HG03521 (cell line): ENCODE measurements around the gene ZFP1.
"Not testable (repeated sequence)": the region's sequence is repeated elsewhere in the genome, so short reads cannot be mapped to it uniquely, and the experiment has no call there.

Experiments used
- ATAC-seq: cut with Tn5 transposase; IDR thresholded peaks from one replicate; pipeline ENCODE4 v1.9.1; 2021; ENCODE audit warnings: mild to moderate bottlenecking, moderate library complexity; ENCODE audit not compliant: unreplicated experiment

Gene ZFP1

DNA sequence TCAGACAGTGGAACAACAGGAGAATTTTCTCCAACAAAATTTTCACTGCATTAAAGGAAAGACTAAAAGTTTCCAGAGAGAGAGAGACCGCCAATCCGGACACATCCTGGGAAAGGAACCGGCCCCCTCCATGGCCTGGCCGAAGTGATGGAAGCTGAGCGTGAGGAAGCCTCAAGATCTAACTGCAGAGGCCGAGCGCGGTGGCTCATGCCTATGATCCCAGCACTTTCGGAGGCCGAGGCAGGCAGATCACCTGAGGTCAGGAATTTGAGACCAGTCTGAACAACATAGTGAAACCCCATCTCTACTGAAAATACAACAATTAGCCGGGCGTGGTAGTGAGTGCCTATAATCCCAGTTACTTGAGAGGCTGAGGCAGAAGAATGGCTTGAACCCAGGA lies 54.8 kb downstream of the ZFP1 start:
- no peak for ATAC-seq

DNA sequence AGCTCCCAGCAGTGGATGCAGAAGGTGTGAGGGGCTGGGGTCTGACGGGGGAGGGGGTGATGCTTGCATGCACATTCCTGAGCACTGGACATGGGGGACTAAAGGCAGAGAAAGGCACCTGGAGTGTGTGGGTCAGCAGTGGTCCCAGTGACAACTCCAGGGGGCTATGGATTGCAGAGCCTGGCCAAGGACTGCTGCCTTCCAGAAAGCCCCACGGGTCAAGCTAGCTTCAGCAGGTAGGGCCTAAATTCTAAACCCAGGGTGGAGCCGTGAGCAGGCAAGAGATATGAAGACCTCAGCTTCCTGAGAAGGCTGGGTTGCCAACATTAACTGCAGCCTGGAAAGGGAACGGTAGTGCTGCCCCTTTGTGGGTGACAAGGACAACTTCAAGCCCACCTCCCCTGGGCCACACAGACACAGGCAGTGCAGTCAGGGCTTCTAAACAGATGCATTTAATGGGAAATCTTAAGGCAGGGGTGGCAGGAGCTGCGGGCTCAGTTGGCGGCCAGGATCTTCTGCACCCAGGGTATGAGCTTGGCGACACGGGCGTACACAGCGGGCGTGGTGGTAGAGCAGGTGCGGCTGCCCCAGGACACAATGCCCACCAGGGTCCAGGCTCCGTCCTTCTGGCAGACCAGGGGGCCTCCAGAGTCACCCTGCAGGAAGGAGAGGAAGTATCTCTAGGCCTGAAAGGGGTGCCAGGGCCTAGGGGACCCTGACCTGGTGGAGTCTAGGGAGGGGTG lies 55.5 kb downstream of the ZFP1 start:
- no peak for ATAC-seq

DNA sequence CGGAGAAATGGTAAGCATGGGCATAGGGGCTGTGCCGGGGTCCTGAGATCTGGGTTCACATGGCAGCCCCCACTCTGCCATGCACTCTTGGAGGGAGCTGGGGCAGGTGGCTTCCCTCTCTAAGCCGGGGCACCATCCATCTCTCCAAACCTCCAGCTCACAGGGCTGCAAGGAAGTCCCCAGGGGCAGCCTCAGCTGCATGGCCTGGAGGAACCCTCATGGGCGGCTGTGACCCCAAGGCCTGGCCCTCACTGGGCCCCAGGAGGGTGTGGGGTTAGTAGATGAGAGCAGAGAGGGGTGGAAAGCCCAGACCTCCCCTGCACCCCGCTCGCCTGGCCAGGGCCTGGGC lies 56.1 kb downstream of the ZFP1 start:
- no peak for ATAC-seq

DNA sequence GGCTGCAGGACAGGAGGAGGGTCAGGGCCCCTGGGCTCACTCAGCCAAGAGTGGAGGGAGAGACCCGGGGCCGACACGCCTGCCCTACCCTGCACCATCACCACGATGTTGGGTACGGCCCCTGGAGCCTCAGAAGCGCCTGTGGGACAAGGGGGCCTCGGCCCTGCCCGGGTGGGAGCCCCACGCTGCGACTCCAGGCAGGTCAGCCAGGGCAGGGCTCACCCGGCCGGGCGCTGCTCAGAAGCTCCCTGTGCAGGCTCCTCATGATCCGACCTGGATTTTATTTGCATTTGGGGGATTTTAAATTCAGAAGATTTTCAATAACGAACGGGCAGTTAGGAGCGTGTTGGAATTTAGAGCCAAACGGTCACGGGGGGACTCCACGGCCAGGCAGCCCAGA lies 56.6 kb downstream of the ZFP1 start:
- ATAC-seq: not testable (repeated sequence)

DNA sequence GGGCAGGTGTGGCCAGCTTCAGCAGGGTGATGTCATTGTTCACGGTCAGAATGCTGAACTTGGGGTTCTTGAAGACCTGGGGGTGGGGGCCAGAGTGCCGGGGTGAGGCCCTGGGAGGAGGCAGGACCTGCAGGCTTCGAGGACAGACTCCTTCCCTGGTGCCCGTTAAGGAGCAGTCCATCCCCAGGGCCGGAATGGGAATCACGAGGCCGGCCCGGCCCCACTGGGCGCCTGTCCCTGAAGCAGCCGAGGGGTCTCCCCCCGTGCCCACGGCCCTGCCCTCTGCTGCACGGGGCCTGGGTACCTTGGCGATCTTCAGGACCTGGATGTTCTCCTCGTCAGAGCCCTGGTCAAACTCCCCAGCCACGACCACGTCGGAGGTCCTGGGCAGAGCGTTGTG lies 57.1 kb downstream of the ZFP1 start:
- ATAC-seq: not testable (repeated sequence)

DNA sequence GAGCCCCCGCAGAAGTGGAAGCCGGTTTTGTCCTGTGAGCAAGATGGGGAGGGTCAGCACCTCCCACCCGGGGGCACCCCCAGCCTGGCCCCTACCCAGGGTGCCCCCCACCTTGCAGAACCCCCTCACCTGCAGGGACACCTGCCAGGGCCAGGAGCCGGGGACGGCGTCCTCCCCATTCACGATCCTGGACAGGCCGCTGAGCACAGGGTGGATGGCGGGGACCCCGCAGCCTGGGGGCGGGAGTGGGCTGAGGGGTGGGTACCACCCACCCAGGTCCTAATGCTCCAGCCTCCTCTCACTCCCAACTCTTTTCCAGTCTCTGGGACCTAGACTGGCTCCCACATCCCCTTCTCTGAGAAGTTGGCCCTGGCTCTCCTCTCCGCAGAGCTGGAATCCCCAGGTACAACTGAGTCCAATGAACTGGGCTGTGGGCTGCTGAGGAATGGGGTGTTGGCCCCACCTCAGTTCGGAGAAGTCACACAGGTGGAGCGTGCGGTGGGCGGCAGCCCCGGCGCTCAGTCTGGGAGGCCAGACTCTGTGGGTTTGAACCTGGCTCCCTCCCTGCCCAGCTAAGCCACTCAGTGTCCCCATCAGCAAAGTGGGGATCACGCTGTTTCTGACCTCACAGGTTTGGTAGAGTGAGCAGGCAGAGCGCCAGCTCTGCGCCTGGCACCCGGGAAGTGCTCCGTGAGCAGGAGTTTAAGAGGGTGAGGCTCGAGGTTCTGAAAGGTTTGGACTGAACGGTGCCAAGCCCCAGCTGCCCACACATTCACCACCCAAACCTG lies 57.8 kb downstream of the ZFP1 start:
- not testable (repeated sequence) for ATAC-seq

DNA sequence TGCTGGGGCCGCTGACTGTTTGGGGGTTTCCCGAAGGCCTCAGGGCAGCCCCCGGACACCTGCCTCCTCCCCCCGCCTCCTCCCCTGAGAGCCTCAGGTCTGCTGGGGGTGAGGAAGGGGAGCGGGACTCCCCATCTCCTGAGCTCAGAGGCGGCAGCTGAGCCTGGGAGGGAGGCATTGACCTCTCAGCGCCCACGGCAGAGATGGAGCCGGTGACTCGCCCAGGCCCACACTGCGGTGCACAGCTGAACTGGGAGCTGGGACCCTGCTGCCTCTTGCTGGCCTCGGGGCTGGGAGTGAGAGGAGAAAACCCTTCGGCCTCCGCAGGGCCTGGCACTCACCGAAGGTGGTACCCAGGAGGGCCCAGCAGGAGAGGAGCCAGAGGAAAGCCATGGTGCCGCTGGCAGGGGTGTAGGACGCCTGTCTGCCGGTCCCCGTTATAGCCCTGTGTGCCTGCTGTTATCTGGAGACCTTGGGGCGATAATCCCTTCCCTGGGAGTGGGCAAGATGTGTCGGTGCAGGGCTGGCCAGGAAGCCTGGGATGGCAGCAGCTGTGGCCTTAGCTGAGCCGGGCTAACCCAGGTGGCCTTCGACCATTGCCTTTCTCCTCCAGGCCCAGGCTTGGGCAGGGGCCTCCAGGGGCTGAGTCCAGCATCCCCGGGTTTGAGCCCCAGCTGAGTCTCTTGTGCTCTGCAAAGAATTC lies 58.6 kb downstream of the ZFP1 start, which contains the start of gene CTRB2:
Gene CTRB2 (minus strand): TSS at position 413 of the 703 bp plus-strand sequence. CDS start 20 bp downstream, at position 393.
- ATAC-seq: no peak

DNA sequence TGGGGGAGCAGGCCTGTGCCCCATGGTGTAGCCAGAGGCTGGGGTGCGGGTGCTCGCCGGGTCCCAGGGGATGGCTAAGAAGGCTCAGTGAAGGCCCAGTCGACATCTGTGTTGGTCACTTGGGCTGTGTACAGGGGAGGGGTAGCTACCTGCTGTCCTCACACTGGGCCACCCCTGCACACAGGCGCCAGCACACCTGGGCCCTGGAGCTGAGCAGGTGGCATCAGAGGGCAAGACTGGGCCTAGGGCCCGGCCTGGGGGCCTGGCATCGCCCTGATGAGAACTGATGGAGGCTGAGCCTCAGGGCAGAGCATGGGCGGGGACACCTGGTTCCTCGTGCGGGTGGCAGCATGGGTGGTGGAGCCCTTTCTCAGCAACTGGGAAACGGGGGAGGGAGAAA lies 59.5 kb downstream of the ZFP1 start:
- ATAC-seq: no peak

DNA sequence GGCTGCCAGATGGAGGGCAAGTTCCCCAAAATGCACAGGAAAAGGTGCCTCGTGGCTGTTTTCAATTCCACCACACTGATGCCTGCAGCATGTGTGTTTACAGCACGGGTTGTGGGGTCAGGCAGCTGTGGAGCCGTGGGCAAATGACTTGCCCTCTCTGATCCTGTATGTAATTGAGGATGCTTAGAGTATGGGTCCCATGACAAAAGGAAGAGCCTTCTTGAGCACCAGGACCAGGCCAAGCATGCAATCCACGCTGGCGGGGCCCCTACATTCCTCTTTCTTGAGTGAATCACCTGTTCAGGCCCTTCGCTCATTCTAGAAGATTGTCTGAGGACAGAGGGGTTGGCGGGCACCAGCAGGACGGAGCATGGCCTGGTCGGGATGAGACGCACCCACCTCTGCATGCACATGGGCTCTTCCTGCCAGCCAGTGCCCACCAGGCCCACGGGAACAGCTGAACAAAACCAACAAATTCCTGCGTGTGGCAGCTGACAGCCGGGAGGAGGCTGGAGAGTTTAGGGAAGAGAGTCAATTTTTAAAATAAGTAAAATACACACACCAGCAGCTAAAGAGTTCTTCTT lies 60.0 kb downstream of the ZFP1 start:
- no peak for ATAC-seq

DNA sequence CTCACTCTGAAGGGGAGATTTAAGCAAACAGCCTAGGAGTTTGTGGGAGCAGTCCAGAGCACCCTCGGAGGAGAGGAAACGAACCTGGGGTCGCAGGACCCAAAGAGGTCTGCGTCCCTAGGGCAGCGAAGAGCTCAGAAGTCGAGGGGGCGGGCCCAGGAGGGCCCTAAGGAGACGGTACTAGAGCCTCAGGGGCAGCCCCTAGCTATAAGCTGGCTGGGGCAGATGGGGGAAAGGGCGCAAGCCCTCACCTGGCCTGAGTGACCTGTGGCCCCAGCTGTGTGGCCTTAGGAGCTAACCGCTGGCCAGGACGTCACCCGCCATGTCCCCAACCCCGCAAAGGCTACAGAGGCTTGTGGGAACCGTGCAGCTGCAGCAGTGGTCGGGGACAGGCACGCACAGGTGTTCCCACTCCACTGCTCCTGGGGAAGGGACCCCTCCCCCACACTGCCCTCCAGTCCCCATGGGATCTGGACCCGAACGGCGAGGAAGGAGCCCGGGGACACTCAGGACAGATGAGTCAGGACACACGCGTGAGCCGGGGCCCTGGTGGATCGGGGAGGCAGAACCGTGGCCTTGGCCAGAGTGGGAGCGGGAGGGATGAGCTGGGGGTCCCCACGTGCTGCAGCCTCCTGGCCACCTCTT lies 60.7 kb downstream of the ZFP1 start:
- no peak for ATAC-seq

DNA sequence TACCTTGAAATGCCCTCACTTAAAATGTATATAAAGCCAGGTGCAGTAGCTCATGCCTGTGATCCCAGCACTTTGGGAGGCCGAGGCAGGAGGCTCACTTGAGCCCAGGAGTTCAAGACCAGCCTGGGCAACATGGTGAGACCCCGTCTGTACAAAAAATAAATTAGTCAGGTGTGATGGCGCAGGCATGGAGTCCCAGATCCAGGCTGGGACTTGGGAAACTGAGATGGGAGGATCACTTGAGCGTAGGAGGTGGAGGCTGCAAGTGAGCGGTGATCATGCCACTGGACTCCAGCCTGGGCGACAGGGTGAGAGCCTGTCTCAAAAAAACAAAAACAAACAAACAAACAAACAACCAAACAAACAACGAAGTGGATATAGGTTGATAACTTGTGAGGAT lies 61.2 kb downstream of the ZFP1 start:
- not testable (repeated sequence) for ATAC-seq

DNA sequence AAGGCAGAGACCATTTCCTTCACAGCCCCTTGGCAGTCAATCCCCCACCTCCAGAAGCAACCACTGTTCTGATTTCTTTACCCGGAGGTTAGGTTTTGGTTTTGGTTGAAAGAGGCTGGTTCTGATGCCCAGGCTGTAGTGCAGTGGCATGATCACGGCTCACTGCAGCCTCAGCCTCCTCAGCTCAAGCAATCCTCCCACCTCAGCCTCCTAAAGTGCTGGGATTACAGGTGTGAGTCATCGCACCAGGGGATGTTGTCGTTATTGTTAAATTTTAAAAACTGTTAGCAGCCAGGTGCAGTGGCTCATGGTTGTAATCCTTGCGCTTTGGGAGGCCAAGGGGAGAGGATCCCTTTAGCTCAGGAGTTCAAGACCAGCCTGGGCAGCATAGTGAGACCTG lies 61.6 kb downstream of the ZFP1 start:
- ATAC-seq: no peak

DNA sequence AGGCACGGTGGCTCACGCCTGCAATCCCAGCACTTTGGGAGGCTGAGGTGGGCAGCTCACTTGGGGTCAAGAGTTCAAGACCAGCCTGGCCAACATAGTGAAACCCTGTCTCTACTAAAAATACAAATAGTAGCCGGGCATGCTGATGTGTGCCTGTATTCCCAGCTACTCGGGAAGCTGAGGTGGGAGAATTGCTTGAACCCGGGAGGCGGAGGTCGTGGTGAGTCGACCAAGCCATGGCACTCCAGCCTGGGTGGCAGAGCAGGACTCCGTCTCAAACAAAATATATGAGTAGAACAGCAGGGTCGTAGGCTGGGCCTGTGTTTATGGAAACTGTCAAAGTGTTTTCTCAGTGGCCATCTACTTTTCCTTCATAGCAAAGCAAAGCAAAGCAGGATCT lies 63.0 kb downstream of the ZFP1 start:
- ATAC-seq: not testable (repeated sequence)

DNA sequence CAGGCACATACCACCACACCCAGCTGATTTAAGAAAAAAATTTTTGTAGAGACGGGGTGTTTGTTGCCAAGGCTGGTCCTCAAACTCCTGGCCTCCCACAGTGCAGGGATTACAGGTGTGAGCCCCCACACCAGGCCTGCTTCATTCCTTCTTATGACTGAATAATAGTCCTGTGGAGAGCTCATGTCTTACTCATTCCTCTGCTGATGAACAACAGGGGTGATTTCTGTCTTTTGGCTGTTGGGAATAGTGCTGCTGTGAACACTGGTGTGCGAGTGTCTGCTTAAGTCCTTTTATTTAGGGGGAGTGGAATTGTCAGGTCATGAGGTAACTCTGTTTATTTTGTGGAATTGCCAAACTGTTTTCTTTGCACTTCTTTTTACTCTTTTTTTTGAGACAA lies 67.8 kb downstream of the ZFP1 start:
- no peak for ATAC-seq

DNA sequence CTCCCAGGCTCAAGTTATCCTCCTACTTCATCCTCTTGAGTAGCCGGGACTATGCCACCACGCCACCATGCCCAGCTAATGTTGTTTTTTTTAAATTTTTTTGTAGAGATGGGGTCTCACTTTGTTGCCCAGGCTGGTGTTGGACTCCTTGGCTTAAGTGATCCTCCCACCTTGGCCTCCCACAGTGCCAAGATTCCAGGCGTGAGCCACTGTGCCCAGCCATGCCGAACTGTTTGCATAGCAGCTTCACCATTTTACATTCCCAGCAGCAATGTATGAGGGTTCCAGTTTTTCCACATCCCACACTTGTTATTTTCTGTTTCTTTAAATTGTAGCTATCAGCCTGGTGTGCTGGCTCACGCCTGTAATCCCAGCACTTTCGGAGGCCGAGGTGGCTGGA lies 68.3 kb downstream of the ZFP1 start:
- ATAC-seq: no peak

DNA sequence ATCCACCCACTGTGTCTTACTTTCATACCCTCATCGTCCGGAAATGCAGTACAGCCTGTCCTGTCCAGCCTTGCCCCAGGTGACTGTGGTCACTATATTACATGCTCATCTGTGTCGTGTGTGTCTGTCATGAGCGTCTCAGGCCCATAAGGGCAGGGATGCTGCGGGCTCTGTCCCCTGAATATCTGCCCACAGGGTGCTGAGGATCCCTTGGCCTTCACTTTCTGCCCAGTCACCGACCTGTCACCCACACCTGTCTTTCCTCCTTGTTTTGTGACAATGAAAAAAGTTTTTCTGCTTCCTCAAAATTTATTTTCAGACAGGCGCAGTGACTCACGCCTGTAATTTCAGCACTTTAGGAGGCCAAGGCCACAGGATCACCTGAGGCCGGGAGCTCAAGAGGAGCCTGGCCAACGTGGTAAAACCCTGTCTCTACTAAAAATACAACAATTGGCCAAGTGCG lies 69.1 kb downstream of the ZFP1 start:
- no peak for ATAC-seq

DNA sequence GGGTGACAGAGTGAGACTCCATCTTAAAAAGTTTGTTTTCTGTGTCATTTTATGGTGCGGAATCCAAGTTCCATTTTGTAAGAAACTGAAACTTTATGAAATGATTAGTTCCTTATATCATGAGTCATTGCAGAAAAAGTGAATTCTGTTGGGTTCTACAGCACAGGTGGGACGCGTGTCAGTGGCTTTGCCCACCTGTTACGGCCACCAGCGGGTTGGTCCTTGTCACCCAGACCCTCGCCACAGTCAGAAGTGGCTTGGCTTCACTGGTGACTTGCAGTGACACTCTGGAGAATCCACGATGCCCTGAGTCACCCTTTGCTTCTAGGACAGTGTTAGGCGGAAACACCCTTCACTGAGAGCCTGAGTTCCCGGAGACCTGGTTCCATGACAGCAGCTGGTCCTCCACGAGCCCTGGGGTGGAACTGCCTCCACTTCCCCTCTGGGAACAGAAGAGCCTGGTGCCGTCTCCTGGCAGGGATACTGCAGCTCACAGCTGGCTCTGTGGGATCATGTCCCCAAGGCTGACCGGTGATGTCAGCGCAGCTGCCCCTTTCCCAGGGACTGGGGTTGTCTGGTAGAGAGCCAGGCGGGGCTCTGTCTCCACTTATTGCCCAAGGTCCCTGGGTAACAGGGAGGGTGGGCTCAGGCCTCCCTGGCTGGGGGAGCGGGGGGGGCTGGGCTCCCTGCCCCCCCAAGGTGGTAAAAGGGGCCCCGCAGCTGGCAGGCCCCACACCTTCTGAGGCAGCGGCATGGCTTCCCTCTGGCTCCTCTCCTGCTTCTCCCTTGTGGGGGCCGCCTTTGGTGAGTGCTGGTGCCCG lies 70.1 kb downstream of the ZFP1 start, which contains the start of gene CTRB1:
Gene CTRB1 (plus strand): TSS at position 733 of the 821 bp plus-strand sequence. CDS start 20 bp downstream, at position 753.
- no peak for ATAC-seq

DNA sequence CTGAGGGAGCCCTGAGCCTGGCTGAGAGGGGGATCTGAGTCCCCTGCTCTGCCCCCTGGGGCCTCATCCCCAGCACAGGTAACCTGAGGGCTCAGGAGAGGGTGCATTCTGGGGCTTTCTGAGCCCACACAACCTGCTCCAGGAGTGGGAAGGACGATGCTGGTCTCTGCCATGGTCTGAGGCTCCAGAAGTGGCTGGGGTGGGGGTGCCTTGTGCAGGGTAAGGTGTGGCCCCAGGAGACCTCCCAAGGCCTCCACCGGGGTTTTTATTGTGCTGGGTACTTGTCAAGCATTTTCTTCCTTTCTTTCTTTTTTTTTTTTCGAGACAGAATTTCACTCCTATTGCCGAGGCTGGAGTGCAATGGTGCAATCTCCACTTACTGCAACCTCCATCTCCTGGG lies 70.8 kb downstream of the ZFP1 start:
- ATAC-seq: no peak

DNA sequence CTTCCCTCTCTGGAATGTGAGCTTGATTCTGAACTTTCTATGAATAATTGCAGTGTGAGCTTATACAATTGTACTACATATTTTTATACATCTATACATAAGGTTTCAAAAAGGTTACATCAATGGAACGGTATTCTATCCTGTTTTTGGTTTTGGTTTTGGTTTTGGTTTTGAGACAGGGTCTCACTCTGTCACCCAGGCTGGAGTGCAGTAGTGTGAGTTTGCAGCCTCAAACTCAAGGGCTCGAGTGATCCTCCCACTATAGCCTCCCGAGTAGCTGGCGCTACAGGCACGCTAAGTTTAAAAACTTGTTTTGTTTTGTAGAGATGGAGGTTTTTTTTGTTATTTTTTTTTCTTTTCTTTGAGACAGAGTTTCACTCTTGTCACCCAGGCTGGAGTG lies 71.5 kb downstream of the ZFP1 start:
- no peak for ATAC-seq
